SK-N-SH (cell line): ENCODE data around the gene MMP2.

Experiments
- POLR2AphosphoS5 ChIP-seq: IDR thresholded peaks from 2 replicates; pipeline ENCODE4 v1.6.1; 2012; ENCODE audit warnings: low read depth, low read length
- TF ChIP-seq, protein P1 (sequence below): IDR thresholded peaks from 2 replicates; pipeline ENCODE4 v1.4.0; 2012; ENCODE audit warnings: low read depth, borderline replicate concordance

- TF ChIP-seq POLR2AphosphoS5: no peak
- TF ChIP-seq, protein P1, sequence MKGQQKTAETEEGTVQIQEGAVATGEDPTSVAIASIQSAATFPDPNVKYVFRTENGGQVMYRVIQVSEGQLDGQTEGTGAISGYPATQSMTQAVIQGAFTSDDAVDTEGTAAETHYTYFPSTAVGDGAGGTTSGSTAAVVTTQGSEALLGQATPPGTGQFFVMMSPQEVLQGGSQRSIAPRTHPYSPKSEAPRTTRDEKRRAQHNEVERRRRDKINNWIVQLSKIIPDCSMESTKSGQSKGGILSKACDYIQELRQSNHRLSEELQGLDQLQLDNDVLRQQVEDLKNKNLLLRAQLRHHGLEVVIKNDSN: no peak
Observed at GRCh38 chr16:55506708-55507107, 27.7 kb downstream of the MMP2 start.
